Measurements from ENCODE around the gene ZBTB48.
"Not testable (repeated sequence)": the region's sequence is repeated elsewhere in the genome, so short reads cannot be mapped to it uniquely, and the experiment has no call there.

The ZBTB48 gene

DNA sequence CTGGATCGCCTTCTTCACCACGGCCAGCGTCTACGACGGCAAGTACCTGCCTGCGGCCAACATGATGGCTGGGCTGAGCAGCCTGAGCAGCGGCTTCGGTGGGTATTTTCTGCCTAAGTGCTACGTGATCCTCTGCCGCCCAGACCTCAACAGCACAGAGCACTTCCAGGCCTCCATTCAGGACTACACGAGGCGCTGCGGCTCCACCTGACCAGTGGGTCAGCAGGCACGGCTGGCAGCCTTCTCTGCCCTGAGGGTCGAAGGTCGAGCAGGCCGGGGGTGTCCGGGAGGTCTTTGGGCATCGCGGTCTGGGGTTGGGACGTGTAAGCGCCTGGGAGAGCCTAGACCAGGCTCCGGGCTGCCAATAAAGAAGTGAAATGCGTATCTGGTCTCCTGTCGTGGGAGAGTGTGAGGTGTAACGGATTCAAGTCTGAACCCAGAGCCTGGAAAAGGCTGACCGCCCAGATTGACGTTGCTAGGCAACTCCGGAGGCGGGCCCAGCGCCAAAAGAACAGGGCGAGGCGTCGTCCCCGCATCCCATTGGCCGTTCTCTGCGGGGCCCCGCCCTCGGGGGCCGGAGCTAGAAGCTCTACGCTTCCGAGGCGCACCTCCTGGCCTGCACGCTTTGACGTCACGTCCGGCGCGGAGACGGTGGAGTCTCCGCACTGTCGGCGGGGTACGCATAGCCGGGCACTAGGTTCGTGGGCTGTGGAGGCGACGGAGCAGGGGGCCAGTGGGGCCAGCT lies at the start of gene ZBTB48:
Gene ZBTB48, plus strand, starts transcription at position 621 of the 745 bp plus-strand sequence. CDS start 616 bp downstream, outside the sequence.
- DNase-seq: peak; percentile 99

DNA sequence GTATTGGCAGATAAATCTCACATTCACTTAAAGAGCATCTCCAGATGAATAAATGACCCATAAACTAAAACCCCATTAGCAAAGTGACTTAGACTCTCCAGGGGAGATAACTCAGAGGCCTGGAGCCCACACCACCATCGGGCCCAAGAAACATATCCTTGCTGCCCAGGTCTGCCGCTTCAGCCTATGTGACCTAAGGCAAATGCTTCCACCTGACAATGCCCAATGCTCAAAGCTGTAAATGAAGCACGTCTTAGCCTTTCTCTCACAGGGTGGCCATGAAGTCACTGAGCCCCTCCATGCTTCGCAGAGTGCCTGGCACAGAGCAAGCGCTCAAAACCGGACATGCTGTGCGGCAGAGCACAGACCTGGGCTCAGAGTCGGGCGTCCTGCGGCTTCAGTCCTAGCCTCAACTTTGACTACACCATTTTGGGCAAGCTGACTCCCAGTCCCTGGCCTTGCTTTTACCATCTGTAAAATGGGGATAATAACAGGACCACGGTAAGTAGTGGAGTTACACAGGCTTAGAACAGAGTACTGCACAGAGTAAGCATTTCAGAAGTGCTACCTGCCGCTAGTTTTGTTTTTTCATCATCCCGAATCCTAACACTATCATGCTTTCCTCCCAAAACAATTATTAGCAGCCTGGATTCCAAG lies 49.2 kb upstream of the ZBTB48 start:
- no peak for DNase-seq

DNA sequence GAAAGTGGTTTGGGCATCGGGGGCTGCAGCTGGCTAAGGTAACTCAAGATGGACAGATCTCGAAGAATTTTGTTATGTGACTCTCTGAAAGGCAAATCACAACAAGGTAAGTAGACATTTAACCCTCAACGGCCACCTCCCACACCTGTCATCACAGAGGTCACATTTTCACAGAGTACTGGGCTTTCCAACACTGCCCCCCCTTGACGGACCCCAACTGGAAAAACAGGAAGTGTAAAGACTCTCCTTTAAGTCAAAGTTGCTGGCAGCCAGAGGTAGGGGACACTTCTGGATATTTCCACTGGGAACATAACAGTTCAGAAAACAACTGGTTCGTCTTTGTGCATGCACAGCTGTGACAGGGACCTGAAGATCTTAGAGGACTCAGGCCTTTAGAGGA lies 47.8 kb upstream of the ZBTB48 start:
- no peak for DNase-seq

DNA sequence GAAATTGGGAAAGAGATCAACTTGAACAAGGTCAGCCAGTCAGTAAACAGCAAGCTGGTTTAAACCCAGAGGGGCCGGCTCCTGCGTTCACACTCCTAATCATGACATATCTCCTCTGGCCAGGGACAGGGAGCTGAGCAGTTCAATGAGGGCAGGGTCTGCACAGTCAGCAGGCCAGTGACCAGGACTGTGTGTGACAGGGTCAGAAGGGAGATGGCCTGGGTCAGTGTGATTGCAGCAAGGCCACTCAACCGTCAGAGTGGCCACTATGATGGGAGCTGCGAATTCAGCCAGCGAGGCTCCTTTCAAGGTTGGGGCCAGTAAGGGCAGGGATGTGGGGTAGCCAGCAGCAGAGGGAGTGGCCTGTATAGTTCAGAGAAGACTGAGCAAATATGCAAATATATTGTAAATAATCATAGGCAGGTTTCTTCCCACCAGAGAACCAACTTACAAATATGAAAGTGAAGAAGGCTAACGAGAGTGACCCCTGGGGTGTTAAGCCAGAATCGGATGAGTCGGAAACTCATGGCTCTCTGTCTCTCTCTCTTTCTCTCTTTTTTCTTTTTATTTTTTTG lies 45.5 kb upstream of the ZBTB48 start:
- DNase-seq: no peak

DNA sequence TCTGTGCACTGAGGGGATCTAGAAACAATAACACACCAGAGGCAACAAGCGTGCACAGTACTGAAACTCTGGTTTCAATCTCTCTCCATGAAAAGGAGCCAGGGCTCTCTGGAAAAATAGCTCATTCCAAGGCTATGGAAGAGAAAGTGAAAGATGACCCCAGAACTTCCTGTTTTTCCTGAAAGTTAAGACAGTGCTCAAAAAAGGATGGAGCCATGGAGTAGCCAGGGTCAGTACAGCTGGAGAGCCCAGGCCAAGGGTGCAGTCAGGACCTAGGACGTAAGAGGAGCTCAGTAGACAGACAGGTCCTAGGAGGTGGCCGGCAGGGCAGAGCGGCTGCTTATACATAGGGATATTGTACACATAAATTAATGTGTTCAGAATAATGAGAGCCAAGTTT lies 44.6 kb upstream of the ZBTB48 start:
- DNase-seq: no peak

DNA sequence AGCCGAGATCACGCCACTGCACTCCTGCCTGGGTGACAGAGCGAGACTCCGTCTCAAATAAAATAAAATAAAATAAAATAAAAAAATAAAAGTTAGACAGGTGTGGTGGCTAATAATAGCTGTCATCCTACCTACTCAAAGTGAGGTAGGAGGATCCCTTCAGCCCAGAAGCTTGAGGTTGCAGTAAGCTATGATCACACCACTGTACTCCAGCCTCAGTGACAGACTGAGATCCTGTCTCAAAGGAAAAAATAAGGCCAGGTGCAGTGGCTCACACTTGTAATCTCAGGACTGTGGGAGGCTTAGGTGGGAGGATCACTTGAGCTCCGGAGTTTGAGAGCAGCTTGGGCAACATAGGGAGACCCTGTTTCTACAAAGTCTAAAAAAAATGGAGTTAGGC lies 43.5 kb upstream of the ZBTB48 start:
- DNase-seq: no peak

DNA sequence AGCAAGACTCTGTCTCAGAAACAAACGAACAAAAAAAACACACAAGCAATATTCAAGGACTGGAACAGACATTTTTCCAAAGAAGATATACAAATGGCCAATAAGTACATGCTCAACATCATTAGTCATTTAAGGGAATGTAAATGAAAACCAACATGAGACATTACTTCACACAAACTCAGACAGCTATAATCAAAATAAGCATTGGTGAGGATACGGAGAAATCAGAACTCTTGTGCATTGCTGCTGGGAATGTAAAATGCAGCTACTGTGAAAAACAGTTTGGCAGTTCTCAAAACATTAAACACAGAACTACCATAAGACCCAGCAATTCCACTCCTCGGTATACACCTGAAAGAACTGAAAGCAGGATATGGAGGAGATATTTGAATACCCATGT lies 40.8 kb upstream of the ZBTB48 start:
- DNase-seq: no peak

DNA sequence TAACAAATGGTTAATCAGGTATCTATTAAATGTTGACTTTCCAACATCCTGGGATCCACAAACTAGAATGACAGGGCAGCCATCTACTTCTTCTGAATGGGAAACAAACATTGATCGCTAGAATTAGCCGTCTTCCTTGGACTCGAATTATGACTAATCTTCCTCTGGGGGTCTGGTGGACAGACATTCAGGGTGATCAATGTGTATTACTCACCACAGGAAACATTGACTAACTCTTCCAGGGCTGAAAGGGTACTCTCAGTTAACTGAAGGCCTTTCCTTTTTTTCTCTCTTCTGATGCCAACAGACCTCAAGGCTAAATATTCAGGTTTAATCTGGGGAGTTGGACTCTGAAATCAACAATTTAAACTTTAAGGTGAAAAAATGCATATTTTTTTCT lies 35.0 kb upstream of the ZBTB48 start:
- DNase-seq: no peak

DNA sequence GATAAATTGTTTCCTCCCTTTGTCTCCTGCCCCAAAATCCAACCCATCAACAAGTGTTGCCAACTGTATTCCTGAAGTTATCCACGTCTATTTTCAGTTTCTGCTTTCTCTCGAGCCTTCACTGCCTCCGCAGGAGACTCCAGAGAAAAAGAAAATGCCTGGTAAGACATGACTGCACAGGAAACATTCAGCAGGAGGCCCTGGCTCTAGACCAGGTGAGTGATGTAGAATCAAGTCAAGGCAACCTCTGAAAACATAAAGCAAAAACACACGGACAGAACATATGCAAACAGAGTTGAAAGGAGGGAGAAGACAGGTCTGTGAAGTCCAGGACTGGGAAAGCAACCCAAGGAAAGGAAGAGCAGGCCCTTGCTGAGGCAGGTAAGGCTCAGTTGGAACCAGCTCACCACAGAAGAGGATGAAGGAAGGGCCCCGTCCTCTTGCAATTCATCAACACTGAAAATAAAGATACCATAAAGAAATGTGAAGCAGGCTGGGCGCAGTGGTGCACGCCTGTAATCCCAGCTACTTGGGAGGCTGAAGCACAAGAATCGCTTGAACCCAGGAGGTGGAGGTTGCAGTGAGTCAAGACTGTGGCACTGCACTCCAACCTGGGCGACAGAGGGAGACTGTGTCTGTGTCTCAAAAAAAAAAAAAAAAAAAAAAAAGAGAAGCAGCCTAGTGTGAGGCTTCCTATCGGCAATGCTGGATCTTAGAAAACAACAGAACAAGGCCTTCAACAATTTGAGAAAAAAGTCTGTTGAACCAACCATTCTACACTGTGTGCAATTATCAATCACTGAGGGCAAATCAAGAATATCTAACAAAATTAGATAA lies 34.3 kb upstream of the ZBTB48 start:
- no peak for DNase-seq

DNA sequence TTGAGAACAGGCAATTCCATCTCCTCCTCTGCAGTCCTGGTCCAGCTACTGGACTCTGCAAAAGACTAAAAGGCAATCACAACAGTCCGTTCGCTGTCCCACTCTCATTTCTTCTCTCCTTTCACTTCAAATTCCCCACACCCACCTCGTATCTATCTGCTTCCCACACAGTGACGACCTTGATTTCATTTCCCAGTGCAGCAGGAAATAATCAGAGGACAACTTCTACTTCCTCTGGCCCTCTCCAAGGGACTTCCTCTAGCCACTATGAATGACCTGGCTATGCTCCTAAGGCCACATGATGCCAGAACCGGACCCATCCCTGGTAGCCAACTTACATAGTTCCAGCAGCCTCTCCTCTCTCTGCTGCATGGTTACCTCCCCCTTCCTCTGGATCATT lies 33.5 kb upstream of the ZBTB48 start:
- no peak for DNase-seq

DNA sequence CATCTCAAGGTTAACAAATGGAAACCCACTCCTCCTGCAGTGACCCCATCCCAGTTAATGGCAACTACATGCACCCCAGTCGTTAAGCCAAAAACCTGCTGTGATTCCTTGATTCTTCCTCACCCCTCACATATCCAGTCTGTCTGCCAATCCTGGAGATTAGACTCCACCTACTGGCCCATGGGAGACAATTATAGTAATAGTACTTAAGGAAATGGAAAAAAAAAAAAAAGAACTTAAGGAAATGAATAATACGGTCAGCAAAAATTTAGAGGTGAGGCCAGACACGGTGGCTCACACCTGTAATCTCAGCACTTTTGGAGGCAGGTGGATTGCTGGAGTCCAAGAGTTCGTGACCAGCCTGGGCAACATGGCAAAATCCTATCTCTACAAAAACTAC lies 32.5 kb upstream of the ZBTB48 start:
- DNase-seq: no peak

DNA sequence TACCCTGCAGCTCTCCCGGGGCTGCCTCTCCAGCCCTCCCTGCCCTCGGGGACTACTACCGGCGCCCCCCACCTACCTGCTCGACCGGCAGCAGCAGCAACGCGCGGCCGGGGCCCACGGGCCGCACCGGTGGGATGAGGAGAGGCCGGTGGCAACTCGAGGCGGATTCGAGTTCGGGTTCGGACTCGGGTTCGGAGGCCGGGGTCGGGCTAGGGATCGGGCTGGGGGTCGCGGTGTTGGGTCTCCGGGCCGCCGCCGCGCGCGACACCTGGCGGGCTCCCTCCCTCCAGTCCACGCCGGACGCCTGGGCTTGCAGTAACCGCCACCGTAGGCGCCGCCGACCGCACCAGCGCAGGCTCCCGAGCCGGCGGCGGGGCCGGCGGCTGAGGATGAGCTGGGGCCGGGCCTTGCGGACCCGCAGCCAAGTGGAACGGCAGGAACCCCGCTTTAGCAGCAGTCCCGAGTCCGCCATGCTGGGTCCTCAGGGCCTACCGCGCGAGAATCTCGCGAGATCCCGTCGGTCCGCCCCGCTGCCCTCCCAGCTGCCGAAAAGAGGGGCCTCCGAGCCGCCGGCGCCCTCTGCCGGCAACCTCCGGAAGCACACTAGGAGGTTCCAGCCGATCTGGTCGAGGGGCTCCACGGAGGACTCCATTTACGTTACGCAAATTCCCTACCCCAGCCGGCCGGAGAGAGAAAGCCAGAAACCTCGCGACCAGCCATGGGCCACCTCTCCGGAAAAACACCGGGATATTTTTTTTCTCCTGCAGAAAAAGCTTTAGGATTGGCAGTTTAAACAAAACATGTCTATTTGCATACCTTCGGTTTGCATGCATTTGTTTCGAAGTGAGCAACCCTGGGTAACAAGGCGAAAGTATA lies 25.5 kb upstream of the ZBTB48 start, which contains the start of gene NOL9:
Gene NOL9, minus strand, starts transcription at position 483 of the 876 bp plus-strand sequence. Its CDS starts 11 bp downstream, at position 472.
- peak; percentile 94 for DNase-seq

DNA sequence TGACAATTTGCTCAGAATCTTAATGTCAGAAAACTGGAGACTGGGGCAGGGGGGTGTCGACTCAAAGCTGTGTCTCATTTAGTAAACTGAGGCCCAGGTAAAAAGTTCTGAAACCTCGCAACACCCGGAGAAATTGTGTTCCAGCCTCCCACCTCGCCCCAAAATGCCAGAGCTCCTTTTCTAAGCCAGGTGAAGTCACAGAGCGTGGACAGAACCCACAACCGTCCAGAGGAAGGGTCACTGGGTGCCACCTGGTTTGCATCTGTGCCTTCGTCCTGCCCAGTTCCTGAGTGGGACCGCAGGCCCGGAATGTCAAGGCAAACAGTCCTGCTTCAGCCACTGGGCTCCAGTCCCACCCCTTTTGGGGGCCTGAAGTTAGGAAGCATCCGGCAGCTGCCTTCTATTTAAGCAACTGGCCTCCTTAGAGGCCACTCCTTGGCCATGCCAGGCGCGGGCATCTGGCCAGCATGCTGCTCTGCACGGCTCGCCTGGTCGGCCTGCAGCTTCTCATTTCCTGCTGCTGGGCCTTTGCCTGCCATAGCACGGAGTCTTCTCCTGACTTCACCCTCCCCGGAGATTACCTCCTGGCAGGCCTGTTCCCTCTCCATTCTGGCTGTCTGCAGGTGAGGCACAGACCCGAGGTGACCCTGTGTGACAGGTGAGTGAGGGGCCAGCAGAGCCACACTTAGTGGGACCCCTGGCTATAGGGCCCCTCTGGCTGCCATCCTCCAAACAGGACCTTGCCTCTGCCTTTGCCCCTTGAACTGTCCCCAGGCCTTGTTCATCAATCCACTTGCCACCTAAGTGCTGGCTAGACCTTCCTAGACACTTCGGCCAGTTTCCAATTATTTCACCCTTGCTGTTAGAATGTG lies 24.7 kb upstream of the ZBTB48 start, which contains the start of gene TAS1R1:
Gene TAS1R1, plus strand, starts transcription at position 401 of the 872 bp plus-strand sequence. Its CDS starts 67 bp downstream, at position 468.
- DNase-seq: no peak

DNA sequence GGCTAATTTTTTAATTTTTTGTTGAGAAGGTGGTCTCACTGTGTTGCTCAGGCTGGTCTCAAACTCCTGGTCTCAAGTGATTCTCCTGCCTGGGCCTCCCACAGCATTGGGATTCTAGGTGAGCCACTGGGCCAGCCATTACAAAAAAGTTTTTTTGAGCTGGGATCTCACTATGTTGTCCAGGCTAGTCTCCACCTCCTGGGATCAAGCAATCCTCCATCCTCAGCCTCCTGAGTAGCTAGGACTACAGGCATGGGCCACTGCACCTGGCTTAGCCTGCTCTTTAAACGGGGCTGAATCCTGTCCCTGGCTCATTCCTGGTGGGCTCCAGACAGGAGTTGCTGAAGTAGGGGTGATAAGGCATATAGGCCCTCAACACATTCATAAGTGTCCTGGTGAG lies 22.2 kb upstream of the ZBTB48 start:
- DNase-seq: no peak

DNA sequence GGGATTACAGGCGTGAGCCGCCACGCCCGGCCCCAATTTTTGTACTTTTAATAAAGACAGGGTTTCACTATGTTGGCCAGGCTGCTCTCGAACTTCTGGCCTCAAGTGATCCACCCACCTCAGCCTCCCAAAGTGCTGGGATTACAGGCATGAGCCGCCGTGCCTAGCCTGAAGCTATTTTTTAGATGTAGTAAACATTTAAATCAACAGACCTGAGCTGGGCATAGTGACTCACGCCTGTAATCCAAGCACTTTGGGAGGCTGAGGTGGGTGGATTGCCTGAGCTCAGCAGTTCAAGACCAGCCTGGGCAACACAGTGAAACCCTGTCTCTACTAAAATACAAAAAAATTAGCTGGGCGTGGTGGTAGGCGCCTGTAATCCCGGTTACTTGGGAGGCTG lies 20.6 kb upstream of the ZBTB48 start:
- DNase-seq: not testable (repeated sequence)

DNA sequence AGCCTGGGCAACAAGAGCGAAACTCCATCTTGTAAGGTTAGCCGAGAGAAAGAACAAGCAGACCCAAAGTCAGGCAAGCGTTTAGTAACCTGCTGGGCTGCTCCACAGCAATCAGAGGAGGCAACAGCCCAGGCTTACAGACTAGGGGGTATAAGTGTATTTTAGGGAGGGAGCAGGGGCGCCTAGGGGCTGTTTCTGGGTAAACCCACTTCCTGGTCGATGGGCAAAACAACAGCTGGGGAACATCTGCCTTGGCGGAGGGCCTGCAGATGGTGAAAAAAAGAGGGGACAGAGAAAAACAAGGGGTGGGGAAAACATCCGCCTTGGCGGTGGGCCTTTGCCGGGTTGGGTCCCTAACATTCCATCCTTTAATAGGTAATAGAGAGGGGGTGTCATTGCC lies 19.5 kb upstream of the ZBTB48 start:
- no peak for DNase-seq

DNA sequence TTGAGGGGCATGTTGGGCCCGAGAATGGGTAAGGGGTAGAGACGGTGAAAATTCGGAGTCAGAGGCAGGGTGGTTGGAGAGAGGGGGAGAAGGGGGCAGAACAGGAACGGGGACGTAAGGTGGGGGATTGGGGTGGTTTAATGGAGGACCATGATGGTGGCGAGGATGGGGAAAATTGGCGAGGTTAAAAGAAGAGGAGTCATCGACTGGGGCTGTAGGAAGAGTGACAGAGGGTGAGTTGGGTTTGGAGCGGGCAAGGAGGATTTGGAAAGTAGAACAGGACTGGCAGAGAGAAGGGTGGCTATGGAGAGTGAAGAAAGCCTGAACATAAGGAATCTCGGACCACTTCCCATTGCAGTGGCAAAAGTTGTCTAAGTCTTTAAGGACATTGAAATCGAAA lies 10.8 kb upstream of the ZBTB48 start:
- no peak for DNase-seq

DNA sequence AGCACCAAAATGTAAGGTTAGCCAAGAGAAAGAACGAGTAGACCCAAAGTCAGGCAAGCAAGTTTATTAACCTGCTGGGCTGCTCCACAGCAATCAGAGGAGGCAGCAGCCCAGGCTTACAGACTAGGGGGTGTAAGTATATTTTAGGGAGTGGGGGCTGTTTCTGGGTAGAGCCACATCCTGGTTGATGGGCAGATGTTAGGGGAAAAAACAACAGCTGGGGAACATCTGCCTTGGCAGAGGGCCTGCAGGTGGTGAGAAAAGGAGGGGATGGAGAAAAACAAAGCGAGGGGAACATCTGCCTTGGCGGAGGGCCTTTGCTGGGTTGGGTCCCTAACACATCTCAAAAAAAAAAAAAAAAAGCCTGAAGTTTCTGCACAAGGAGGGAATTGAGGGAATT lies 9.7 kb upstream of the ZBTB48 start:
- no peak for DNase-seq

DNA sequence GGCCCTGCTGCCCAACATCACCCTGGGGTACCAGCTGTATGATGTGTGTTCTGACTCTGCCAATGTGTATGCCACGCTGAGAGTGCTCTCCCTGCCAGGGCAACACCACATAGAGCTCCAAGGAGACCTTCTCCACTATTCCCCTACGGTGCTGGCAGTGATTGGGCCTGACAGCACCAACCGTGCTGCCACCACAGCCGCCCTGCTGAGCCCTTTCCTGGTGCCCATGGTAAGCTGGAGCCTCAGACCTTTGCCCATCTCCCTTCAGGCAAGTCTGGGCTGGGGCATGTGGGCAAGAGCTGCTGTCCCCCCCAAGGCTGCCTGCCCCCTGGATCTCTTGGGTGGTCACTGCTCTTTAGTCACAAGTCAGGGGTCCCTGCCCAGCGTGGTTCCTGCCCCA lies 8.8 kb upstream of the ZBTB48 start:
- DNase-seq: no peak

DNA sequence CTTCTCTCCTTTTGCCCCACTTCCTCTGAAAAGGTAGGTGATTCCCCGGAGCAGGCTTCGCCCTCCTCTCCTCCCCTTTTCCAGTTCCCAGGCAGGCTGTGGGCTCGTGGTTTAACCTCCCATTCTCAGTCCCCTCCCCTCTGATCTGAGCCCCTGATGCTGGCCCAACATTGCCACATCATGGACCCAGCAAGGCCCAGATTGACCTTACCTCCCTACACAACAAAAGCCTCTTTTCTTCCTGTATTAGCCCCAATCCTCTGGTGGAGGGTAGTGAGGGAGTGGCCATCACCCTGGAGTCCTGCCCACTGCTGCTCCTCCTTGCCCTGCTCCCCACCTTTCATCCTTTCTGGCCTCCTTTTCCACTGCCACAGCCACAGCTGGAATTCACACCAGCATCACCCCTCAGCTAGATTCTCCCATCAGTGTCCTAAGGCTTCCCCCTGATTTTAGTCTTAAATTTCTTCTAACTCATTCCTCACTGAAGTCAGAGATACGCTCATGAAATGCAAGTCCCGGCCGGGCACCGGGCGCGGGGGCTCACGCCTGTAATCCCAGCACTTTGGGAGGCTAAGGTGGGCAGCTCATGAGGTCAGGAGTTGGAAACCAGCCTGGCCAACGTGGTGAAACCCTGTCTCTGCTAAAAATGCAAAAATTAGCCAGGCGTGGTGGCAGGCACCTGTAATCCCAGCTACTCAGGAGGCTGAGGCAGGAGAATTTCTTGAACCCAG lies 7.0 kb upstream of the ZBTB48 start:
- no peak for DNase-seq

Measured in NCI-H510A treated with DMSO at 0.1 percent for 48 hours (cell line).